Hepatocyte (in vitro differentiated cells): ENCODE measurements around the gene HES5. TPM values are rescaled to one million over a fixed set of nuclear protein-coding genes. Genes with fewer than 3 reads are reported as not detected.

ENCODE experiments used
- DNase-seq: peaks from one replicate; pipeline ENCODE4 v3.0.0-alpha.2; 2016; ENCODE audit warnings: low spot score
- H2AFZ ChIP-seq: fragments of 200-600 bp; sonication (generic); 2 replicates; pipeline ENCODE4 v1.6.0; 2016; ENCODE audit warnings: antibody characterized with exemption, mild to moderate bottlenecking
- H3K27ac ChIP-seq: fragments of 200-600 bp; sonication (generic); 2 replicates; pipeline ENCODE4 v1.5.1; 2016; ENCODE audit warnings: mild to moderate bottlenecking
- H3K27me3 ChIP-seq: fragments of 200-600 bp; sonication (generic); 2 replicates; pipeline ENCODE4 v1.6.1; 2016
- H3K36me3 ChIP-seq: fragments of 200-600 bp; sonication (generic); replicated peaks from 2 replicates; pipeline ENCODE4 v1.5.1; 2016; ENCODE audit warnings: low read depth; ENCODE audit not compliant: insufficient read depth
- H3K4me1 ChIP-seq: fragments of 200-600 bp; sonication (generic); 2 replicates; pipeline ENCODE4 v1.5.1; 2016; ENCODE audit warnings: mild to moderate bottlenecking, moderate library complexity; ENCODE audit not compliant: insufficient read depth
- H3K4me2 ChIP-seq: fragments of 200-600 bp; sonication (generic); 2 replicates; pipeline ENCODE4 v1.6.0; 2016
- H3K4me3 ChIP-seq: fragments of 200-600 bp; sonication (generic); 2 replicates; pipeline ENCODE4 v1.5.1; 2016; ENCODE audit warnings: mild to moderate bottlenecking
- H3K79me2 ChIP-seq: fragments of 200-600 bp; sonication (generic); 2 replicates; pipeline ENCODE4 v1.6.0; 2017; ENCODE audit warnings: mild to moderate bottlenecking
- H3K9me2 ChIP-seq: fragments of 200-600 bp; sonication (generic); replicated peaks from 2 replicates; pipeline ENCODE4 v1.6.0; 2017; ENCODE audit warnings: mild to moderate bottlenecking; ENCODE audit not compliant: insufficient read depth
- H3K9me3 ChIP-seq: fragments of 200-600 bp; sonication (generic); 2 replicates; pipeline ENCODE4 v1.5.1; 2016; ENCODE audit warnings: low read depth, mild to moderate bottlenecking
- H4K20me1 ChIP-seq: fragments of 200-600 bp; sonication (generic); 2 replicates; pipeline ENCODE4 v1.6.0; 2016; ENCODE audit warnings: mild to moderate bottlenecking; ENCODE audit not compliant: insufficient read depth, poor library complexity, severe bottlenecking
- EZH2 ChIP-seq: fragments of 200-600 bp; sonication (generic); IDR thresholded peaks from 2 replicates; pipeline ENCODE4 v1.6.1; 2016; ENCODE audit warnings: antibody characterized with exemption, mild to moderate bottlenecking, borderline replicate concordance
- EZH2phosphoT487 ChIP-seq: fragments of 200-600 bp; sonication (generic); IDR thresholded peaks from one replicate; pipeline ENCODE4 v1.6.1; 2018; ENCODE audit warnings: antibody characterized with exemption, mild to moderate bottlenecking, low read depth, moderate library complexity; ENCODE audit not compliant: unreplicated experiment, severe bottlenecking
- WGBS: methylation state at CpG from one replicate; pipeline ENCODE4 v1.1.6; 2016; ENCODE audit warnings: low lambda C conversion rate; ENCODE audit errors: missing lambda C conversion rate; 5-methylcytosine and 5-hydroxymethylcytosine counted together
- polyA plus RNA-seq: library from polyadenylated mRNA; unstranded; fragments of >200 nt; fragmentation: Nextera tagmentation; extraction: Ambion mirVana; gene quantifications from 2 replicates; pipeline ENCODE4 v1.2.1, GENCODE V29; 2016
- total RNA-seq: library from RNA; depleted of rRNA; stranded (reverse); fragments of >200 nt; gene quantifications from 2 replicates; pipeline ENCODE4 v1.2.3, GENCODE V29; 2014
- TF ChIP-seq, protein P1 (sequence below): fragments of 200-600 bp; sonication (generic); IDR thresholded peaks from 2 replicates; pipeline ENCODE4 v1.5.1; 2016; ENCODE audit warnings: antibody characterized with exemption, mild to moderate bottlenecking; ENCODE audit not compliant: poor library complexity

The HES5 gene
- total and polyA plus RNA-seq, 2 experiments from 2014 or later = 1.0 TPM; not detected in 1

DNA sequence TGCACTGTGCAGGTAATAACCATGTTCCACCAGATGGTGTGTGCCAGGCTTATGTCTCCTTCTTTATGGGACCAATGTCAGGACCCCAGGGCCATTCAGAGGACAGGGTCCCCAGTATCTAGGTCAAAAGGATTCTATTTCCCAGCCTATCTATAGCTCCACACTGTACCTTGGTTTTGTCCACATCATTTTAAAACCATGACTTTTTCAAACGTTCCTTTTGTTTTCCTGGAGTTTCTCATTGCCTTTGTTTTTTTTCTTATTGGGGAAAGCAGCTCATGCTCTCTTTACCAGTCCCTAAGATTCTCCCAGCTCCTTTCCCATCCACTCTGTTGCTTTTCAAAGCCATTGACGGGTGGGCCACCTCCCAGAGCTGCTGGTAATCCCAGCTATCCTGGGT lies 41.4 kb downstream of the HES5 start:
- DNase-seq = no peak
- Histone ChIP-seq H3K9me2 (no peaks in the 10 kb centered on the region), H3K4me1 (no peaks in the 10 kb centered on the region), H3K4me2 (no peak overlapping the region), H3K79me2 (no peaks in the 10 kb centered on the region), H3K9me3 (no peaks in the 10 kb centered on the region), H3K27me3 (no peaks in the 10 kb centered on the region), H3K4me3 (no peak overlapping the region), H3K27ac (no peak overlapping the region), H3K36me3 (no peaks in the 10 kb centered on the region), H4K20me1 (no peaks in the 10 kb centered on the region), H2AFZ (no peak overlapping the region)
- TF ChIP-seq, protein P1, sequence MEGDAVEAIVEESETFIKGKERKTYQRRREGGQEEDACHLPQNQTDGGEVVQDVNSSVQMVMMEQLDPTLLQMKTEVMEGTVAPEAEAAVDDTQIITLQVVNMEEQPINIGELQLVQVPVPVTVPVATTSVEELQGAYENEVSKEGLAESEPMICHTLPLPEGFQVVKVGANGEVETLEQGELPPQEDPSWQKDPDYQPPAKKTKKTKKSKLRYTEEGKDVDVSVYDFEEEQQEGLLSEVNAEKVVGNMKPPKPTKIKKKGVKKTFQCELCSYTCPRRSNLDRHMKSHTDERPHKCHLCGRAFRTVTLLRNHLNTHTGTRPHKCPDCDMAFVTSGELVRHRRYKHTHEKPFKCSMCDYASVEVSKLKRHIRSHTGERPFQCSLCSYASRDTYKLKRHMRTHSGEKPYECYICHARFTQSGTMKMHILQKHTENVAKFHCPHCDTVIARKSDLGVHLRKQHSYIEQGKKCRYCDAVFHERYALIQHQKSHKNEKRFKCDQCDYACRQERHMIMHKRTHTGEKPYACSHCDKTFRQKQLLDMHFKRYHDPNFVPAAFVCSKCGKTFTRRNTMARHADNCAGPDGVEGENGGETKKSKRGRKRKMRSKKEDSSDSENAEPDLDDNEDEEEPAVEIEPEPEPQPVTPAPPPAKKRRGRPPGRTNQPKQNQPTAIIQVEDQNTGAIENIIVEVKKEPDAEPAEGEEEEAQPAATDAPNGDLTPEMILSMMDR = no peak
- TF ChIP-seq EZH2 (no peak), EZH2phosphoT487 (no peak)
- WGBS = 82% methylated on average over 2 of the region's 2 CpGs

DNA sequence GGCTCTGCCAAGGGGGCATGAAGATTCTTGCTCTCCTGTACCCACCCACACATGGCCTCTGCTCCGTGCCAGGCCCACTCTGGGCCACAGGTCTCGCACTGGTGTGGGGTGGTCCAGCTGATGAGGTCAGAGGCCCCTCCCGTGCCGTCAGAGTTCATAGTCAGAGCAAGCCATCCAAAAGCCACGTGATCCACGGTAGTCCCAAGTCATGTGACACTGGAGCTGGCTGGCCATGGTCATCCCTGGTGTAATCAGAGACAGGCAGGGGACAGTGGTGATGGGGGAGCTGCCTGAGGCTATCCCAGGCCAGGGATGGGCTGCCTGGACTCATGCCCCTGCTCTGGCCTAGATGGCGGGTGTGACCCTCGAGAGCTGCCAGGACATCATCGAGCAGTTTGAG lies 43.5 kb downstream of the HES5 start:
- H3K4me3 ChIP-seq = no peak overlapping the region
- H3K27me3 ChIP-seq = no peaks in the 10 kb centered on the region

DNA sequence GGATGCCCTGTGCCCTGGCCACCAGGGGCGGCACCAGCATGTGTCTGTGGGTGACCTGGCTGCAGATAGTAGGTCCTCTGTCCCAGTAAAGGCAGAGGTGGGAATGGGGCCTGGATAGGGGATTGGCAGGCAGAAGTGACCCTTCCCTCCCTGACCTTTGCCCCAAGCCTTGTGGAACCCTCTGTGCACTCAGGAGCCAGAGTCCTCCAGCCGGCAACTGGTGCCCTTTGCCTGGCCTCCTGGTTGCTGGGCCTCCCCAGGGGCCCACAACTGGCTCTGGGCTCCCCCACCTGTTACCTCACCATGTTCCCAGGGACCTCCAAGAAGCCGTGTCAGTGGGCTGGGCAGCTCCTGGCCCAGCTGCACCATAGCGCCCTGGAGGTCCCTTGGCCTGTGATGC lies 44.0 kb downstream of the HES5 start:
- H2AFZ ChIP-seq = no peak overlapping the region
- H4K20me1 ChIP-seq = no peaks in the 10 kb centered on the region
- no peaks in the 10 kb centered on the region for H3K9me2 ChIP-seq
- TF ChIP-seq, protein P1 = no peak
- TF ChIP-seq EZH2 (no peak), EZH2phosphoT487 (no peak)
- H3K36me3 ChIP-seq = no peaks in the 10 kb centered on the region
- no peak overlapping the region for H3K4me2 ChIP-seq
- H3K27me3 ChIP-seq = no peaks in the 10 kb centered on the region
- H3K4me3 ChIP-seq = no peak overlapping the region
- DNase-seq = no peak
- H3K9me3 ChIP-seq = no peaks in the 10 kb centered on the region
- 85% methylated on average over 4 of the region's 4 CpGs for WGBS
- H3K27ac ChIP-seq = no peak overlapping the region
- H3K79me2 ChIP-seq = no peaks in the 10 kb centered on the region
- H3K4me1 ChIP-seq = no peaks in the 10 kb centered on the region

More for the DNA sequence above, 43.5 kb downstream of the HES5 start:
- Histone ChIP-seq H4K20me1 (no peaks in the 10 kb centered on the region), H3K4me1 (no peaks in the 10 kb centered on the region), H3K27ac (no peak overlapping the region), H3K9me3 (no peaks in the 10 kb centered on the region), H3K36me3 (no peaks in the 10 kb centered on the region), H2AFZ (no peak overlapping the region), H3K9me2 (no peaks in the 10 kb centered on the region), H3K4me2 (no peak overlapping the region), H3K79me2 (no peaks in the 10 kb centered on the region)
- no peak for DNase-seq
- no peak for TF ChIP-seq EZH2phosphoT487
- no peak for TF ChIP-seq EZH2
- TF ChIP-seq, protein P1 = no peak
- whole genome bisulfite sequencing = 85% methylated on average over 9 of the region's 9 CpGs

DNA sequence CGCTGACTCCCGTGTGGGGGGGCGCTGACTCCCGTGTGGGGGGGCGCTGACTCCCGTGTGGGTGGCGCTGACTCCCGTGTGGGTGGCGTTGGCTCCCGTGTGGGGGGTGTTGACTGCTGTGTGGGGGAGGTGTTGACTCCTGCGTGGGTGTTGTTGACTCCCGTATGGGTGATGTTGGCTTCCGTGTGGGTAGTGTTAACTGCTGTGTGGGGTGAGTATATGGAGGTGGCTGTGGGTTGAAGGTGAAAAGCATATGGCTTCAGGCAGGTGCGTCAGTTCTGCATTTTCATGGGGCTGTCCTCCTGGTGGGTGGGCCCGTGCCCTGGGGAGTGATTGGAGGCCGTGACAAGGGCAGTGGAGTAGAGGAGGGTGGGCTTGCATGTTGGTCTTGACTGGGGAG lies 46.1 kb downstream of the HES5 start:
- no peak overlapping the region for H3K27ac ChIP-seq

More for the DNA sequence above, 46.1 kb downstream of the HES5 start:
- no peaks in the 10 kb centered on the region for H3K9me2 ChIP-seq
- H2AFZ ChIP-seq = no peak overlapping the region
- no peak overlapping the region for H3K4me3 ChIP-seq
- no peak for DNase-seq
- H4K20me1 ChIP-seq = no peaks in the 10 kb centered on the region
- H3K79me2 ChIP-seq = no peaks in the 10 kb centered on the region
- H3K4me2 ChIP-seq = no peak overlapping the region
- no peaks in the 10 kb centered on the region for H3K4me1 ChIP-seq
- H3K27me3 ChIP-seq = no peaks in the 10 kb centered on the region
- no peaks in the 10 kb centered on the region for H3K36me3 ChIP-seq
- 87% methylated on average over 13 of the region's 16 CpGs for WGBS
- TF ChIP-seq EZH2 = no peak
- TF ChIP-seq EZH2phosphoT487 = no peak
- TF ChIP-seq, protein P1 = no peak
- no peaks in the 10 kb centered on the region for H3K9me3 ChIP-seq
